Panc1 (cell line): ENCODE data around the gene GRM7.

Experiments used
- POLR2AphosphoS5 ChIP-seq: IDR thresholded peaks from 2 replicates; pipeline ENCODE4 v1.6.1; 2012; ENCODE audit warnings: mild to moderate bottlenecking, low read depth, low read length, moderate library complexity
- TF ChIP-seq, protein P1 (sequence below): fragments of 450-650 bp; IDR thresholded peaks from 2 replicates; pipeline ENCODE4 v1.5.1; 2017; ENCODE audit warnings: mild to moderate bottlenecking

DNA sequence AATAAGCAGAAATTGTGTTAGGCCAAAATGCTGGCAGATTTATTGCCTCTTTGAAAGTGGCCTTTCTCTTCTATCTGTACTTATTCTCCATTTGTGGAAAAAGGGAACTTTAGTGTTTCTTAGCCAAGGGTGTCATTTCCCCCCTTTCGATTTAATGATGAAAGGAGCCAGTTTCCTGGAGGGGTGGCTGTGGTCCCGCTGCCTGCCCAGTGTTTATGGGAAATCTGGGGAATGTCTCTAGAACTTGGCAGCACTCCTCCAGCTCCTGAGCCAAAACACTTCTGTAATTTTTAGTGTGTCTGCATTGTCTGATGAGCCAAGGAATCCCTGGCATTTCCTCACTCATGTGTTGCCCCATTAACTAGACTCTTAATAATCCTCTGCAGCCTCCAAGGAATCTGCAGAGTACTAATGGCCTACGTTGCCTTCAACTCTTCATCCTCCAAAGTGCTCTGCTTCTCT, 448.8 kb downstream of the GRM7 start:
- TF ChIP-seq, protein P1, sequence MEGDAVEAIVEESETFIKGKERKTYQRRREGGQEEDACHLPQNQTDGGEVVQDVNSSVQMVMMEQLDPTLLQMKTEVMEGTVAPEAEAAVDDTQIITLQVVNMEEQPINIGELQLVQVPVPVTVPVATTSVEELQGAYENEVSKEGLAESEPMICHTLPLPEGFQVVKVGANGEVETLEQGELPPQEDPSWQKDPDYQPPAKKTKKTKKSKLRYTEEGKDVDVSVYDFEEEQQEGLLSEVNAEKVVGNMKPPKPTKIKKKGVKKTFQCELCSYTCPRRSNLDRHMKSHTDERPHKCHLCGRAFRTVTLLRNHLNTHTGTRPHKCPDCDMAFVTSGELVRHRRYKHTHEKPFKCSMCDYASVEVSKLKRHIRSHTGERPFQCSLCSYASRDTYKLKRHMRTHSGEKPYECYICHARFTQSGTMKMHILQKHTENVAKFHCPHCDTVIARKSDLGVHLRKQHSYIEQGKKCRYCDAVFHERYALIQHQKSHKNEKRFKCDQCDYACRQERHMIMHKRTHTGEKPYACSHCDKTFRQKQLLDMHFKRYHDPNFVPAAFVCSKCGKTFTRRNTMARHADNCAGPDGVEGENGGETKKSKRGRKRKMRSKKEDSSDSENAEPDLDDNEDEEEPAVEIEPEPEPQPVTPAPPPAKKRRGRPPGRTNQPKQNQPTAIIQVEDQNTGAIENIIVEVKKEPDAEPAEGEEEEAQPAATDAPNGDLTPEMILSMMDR: no peak
- no peak for TF ChIP-seq POLR2AphosphoS5
